Measurements from ENCODE around the gene LPP. TPM values are rescaled to one million over a fixed set of nuclear protein-coding genes. Genes with fewer than 3 reads are reported as not detected.

The LPP gene
- polyA plus RNA-seq, 2 of the 4 experiments (the other 2 are of a cell fraction), result 11.0 to 30.8 TPM

- no peak for TF ChIP-seq SREBF2 (IDR thresholded peaks at IDR 0.05)
- TF ChIP-seq PHF8 (IDR thresholded peaks at IDR 0.05; ENCODE audit: borderline replicate concordance, low read depth), result no peak
- no peak for TF ChIP-seq MAZ (IDR thresholded peaks at IDR 0.05; ENCODE audit: borderline replicate concordance, low read depth, low read length)
- TF ChIP-seq BHLHE40 (IDR thresholded peaks at IDR 0.05; ENCODE audit: low read depth, low read length), result 0 out of 2 replicates have a peak, but pooled peaks have one; percentile 32
- peak in 1 of 2 experiments; percentile 57; a peak in 1 of 5 replicates for TF ChIP-seq EP300 (IDR thresholded peaks at IDR 0.05)
- TF ChIP-seq GATA3 (IDR thresholded peaks at IDR 0.05; ENCODE audit: borderline replicate concordance), result peak; percentile 60
These were observed 432 bp upstream of the LPP start (continued) for GRCh38 chr3:188153437-188154013.

GRCh38 chr3:188154809-188155574 is 1.0 kb downstream of the LPP start:
- H3K9me3 ChIP-seq, result no peaks in the 10 kb centered on the region
- FAIRE-seq, result no peak
- peak overlapping the region; percentile 98 to 99 for H3K27ac ChIP-seq
- peaks cover 64% of the 10 kb centered on the region for H3K4me1 ChIP-seq
- peak overlapping the region; percentile 59 for H3K4me3 ChIP-seq
- no peak for TF ChIP-seq FOXS1 (CRISPR knock-in tag; IDR thresholded peaks at IDR 0.05)
- TF ChIP-seq SMC3 (IDR thresholded peaks at IDR 0.05), result no peak
- no peak for TF ChIP-seq RARB (CRISPR knock-in tag; IDR thresholded peaks at IDR 0.05)
- TF ChIP-seq ELK1 (IDR thresholded peaks at IDR 0.05; ENCODE audit: low read depth, low read length), result no peak
- no peak for TF ChIP-seq REST (IDR thresholded peaks at IDR 0.05)
- no peak for TF ChIP-seq HOXB5 (CRISPR knock-in tag; IDR thresholded peaks at IDR 0.05)
- TF ChIP-seq ZC3H11A (IDR thresholded peaks at IDR 0.05), result no peak
- no peak for TF ChIP-seq ZFP36 (IDR thresholded peaks at IDR 0.05; ENCODE audit: borderline replicate concordance, partially characterized antibody)
- no peak for TF ChIP-seq HMGXB4 (CRISPR knock-in tag; IDR thresholded peaks at IDR 0.05; ENCODE audit: borderline replicate concordance)
- no peak for TF ChIP-seq CEBPB (IDR thresholded peaks at IDR 0.05)
- TF ChIP-seq CHD4 (IDR thresholded peaks at IDR 0.05; ENCODE audit: borderline replicate concordance), result no peak
- TF ChIP-seq NPAS2 (CRISPR knock-in tag; IDR thresholded peaks at IDR 0.05; ENCODE audit: borderline replicate concordance), result no peak
- no peak for TF ChIP-seq SREBF2 (IDR thresholded peaks at IDR 0.05)
- no peak for TF ChIP-seq EP300 (IDR thresholded peaks at IDR 0.05)
- ATAC-seq, result no peak
- peak overlapping the region; percentile 68 for H3K4me2 ChIP-seq
- ChIA-PET POLR2A (interaction anchor here (0.8 to 1.1 kb wide), 2 partner anchors 10 to 405 kb away, joined by 3 read pairs; no protein-coding TSS in a partner anchor), CTCF (interaction anchor here (0.8 to 1.5 kb wide), 5 partner anchors 11 to 415 kb away, joined by 3 to 7 read pairs (median 3); partner anchors contain the start of gene BCL6)
- 11% methylated on average over 8 of the region's 8 CpGs for WGBS (ENCODE audit: missing lambda C conversion rate)
- no peak for DNase-seq (ENCODE audit: low read depth in 1 of 2, low spot score in 1 of 2)
